Measurements from ENCODE around the gene SHKBP1. TPM values are rescaled to one million over a fixed set of nuclear protein-coding genes. Genes with fewer than 3 reads are reported as not detected.
A peak's percentile ranks its signal among the peaks of the same experiment; 100 is the strongest.

Gene SHKBP1
- total and polyA plus RNA-seq, 10 of the 15 experiments (the other 5 are each of a cell fraction or from before 2014, with no cell fraction given) = 2.3 to 123 (median 67.0) TPM

GRCh38 chr19:40604171-40604646, 27.5 kb downstream of the SHKBP1 start:
- no peak overlapping the region for H3K27ac ChIP-seq (ENCODE audit: control insufficient read depth, insufficient read depth)
- H4K20me1 ChIP-seq (ENCODE audit: control insufficient read depth, insufficient read depth) = no peaks in the 10 kb centered on the region
- ChIA-PET SMC1A (ENCODE audit: uncharacterized antibody, unreplicated experiment) (interaction anchor here (0.7 to 5.3 kb wide), 4 partner anchors 30 to 298 kb away, joined by 3 to 35 read pairs (median 5); no protein-coding TSS in a partner anchor), POLR2A (interaction anchor here (0.5 to 3.8 kb wide), 8 partner anchors 10 to 256 kb away, joined by 3 to 24 read pairs (median 4); partner anchors contain the start of genes C19orf47, PLD3 and PRX), CTCF (interaction anchor here (0.6 to 6.0 kb wide), 21 partner anchors 9 to 762 kb away, joined by 3 to 106 read pairs (median 5); partner anchors contain the start of genes C19orf47 and PLD3), RAD21 (ENCODE audit: unreplicated experiment) (interaction anchor here (0.9 to 4.2 kb wide), 10 partner anchors 9 to 299 kb away, joined by 3 to 49 read pairs (median 4); partner anchors contain the start of genes BLVRB and SERTAD1)
- peak overlapping the region; percentile 82 for H2AFZ ChIP-seq (ENCODE audit: control insufficient read depth, low read depth, low read length)
- no peaks in the 10 kb centered on the region for H3K9me3 ChIP-seq (replicated peaks; ENCODE audit: control insufficient read depth, insufficient read depth, low read length)
- H3K4me3 ChIP-seq = peak overlapping the region; percentile 37; the same call in 1 of the 2 replicates
- no TSS peak for BruUV-seq (replicated peaks)
- peak overlapping the region; percentile 94 for H3K4me2 ChIP-seq (ENCODE audit: control insufficient read depth, insufficient read depth)
- whole genome bisulfite sequencing (ENCODE audit: insufficient coverage, insufficient replicate concordance, low lambda C conversion rate, missing lambda C conversion rate) = 3% methylated on average over 18 of the region's 18 CpGs
- TF ChIP-seq RUNX3 (IDR thresholded peaks at IDR 0.05; ENCODE audit: low read length) = peak; percentile 22; the same call in 1 of the 2 replicates
- no peak for TF ChIP-seq RELA (IDR thresholded peaks at IDR 0.05; ENCODE audit: borderline replicate concordance, partially characterized antibody)
- no peak for TF ChIP-seq RFX5 (IDR thresholded peaks at IDR 0.05; ENCODE audit: low read depth, low read length)
- TF ChIP-seq, protein P1, sequence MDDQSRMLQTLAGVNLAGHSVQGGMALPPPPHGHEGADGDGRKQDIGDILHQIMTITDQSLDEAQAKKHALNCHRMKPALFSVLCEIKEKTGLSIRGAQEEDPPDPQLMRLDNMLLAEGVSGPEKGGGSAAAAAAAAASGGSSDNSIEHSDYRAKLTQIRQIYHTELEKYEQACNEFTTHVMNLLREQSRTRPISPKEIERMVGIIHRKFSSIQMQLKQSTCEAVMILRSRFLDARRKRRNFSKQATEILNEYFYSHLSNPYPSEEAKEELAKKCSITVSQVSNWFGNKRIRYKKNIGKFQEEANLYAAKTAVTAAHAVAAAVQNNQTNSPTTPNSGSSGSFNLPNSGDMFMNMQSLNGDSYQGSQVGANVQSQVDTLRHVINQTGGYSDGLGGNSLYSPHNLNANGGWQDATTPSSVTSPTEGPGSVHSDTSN (IDR thresholded peaks at IDR 0.05; ENCODE audit: insufficient replicate concordance, low read depth, low read length) = no peak
- TF ChIP-seq ZBTB11 (CRISPR knock-in tag; IDR thresholded peaks at IDR 0.05) = no peak
- no peak overlapping the region for H3K9ac ChIP-seq (ENCODE audit: control insufficient read depth, insufficient read depth, low read length)
- in situ Hi-C loops (cut with MboI) = loop anchor here (10.0 kb wide), 1 partner anchor 299 kb away; no protein-coding TSS in a partner anchor
- H3K36me3 ChIP-seq (ENCODE audit: control insufficient read depth in 2 of 2, insufficient read depth in 2 of 2, low read length in 1 of 2) = no peaks in the 10 kb centered on the region
- H3K4me1 ChIP-seq (ENCODE audit: control insufficient read depth, insufficient read depth, low read length) = peaks cover 22% of the 10 kb centered on the region
- H3K79me2 ChIP-seq (ENCODE audit: control insufficient read depth, insufficient read depth, low read length) = no peaks in the 10 kb centered on the region
- intact Hi-C loops (cut with micrococcal nuclease; ENCODE audit: unreplicated experiment) = no loop called here
- no peak for ATAC-seq
- no peak for DNase-seq (ENCODE audit: low read depth, low spot score)
- no peak for FAIRE-seq
- H3K27me3 ChIP-seq (replicated peaks in 1 of 2; ENCODE audit: control insufficient read depth in 2 of 2, insufficient read depth in 2 of 2, low read length in 1 of 2) = peaks cover 8% of the 10 kb centered on the region in 2 experiments
